Uterine smooth muscle cell (primary cell): ENCODE measurements around the gene CEP135. TPM values are rescaled to one million over a fixed set of nuclear protein-coding genes. Genes with fewer than 3 reads are reported as not detected.

ENCODE experiments used
- total RNA-seq: library from RNA; depleted of rRNA; stranded (reverse); fragments of >200 nt; gene quantifications from 2 replicates; pipeline ENCODE4 v1.2.3, GENCODE V29; 2014

Gene CEP135, protein sequence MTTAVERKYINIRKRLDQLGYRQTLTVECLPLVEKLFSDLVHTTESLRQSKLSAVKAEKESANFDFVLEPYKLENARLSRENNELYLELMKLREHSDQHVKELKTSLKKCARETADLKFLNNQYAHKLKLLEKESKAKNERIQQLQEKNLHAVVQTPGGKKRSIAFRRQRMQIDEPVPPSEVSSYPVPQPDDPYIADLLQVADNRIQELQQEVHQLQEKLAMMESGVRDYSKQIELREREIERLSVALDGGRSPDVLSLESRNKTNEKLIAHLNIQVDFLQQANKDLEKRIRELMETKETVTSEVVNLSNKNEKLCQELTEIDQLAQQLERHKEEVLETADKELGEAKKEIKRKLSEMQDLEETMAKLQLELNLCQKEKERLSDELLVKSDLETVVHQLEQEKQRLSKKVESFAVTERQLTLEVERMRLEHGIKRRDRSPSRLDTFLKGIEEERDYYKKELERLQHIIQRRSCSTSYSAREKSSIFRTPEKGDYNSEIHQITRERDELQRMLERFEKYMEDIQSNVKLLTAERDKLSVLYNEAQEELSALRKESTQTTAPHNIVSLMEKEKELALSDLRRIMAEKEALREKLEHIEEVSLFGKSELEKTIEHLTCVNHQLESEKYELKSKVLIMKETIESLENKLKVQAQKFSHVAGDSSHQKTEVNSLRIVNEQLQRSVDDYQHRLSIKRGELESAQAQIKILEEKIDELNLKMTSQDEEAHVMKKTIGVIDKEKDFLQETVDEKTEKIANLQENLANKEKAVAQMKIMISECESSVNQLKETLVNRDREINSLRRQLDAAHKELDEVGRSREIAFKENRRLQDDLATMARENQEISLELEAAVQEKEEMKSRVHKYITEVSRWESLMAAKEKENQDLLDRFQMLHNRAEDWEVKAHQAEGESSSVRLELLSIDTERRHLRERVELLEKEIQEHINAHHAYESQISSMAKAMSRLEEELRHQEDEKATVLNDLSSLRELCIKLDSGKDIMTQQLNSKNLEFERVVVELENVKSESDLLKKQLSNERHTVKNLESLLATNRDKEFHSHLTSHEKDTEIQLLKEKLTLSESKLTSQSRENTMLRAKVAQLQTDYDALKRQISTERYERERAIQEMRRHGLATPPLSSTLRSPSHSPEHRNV
- 8.9 and 15.2 TPM in 2 replicates for total RNA-seq

DNA sequence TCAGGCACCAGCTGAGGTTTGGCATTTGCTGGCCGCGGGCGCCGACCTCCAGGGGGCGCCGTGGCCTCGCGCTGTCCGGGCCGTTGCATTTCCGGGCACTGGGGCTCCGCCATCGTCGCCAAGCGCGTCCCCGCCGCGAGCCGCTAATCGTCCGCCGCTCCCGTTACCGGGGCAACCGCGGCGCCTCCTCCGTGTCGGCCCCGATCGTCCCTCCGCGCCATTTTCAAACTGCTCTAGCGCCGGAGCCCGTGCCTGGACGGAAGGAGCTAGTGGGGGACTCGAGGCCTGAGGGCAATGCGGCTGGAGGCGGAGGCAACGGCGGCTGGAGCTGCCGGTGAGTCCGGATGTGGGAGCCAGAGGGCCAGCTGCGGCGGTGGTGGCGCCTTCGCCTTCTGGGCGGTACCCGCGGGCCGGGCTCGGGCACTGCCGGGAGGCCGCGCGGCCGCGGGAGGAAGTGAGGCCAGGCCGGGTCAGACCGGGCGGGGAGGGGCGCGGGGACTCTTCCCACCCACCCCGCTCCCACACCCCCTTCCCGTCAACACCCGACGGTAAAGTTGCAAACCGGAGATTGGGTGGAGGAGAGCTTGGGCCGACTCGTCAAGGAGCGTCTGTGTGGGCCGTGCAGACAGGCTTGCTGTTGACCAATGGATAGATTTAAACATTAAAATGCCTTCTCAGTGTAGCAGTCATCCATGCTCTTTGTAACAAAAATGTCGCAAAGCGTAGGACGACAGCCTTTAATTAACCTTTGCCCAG, at the start of gene CEP135:
Gene CEP135, plus strand, starts transcription at position 220 of the 756 bp plus-strand sequence. CDS start 3,186 bp downstream, outside the sequence.

Other genes starting within 250 kb of the CEP135 start
- gene EXOC1L, start 129.2 kb upstream of the CEP135 start, total RNA-seq: not detected in 2 replicates
- 49.5 and 56.9 TPM in 2 replicates for gene EXOC1, start 95.3 kb upstream of the CEP135 start, total RNA-seq